SHP77 treated with DMSO at 0.1 percent for 48 hours (cell line): ENCODE results near the gene STUM.

ENCODE experiments used
- DNase-seq: peaks from one replicate; lab custom pipeline; 2025; lab: John Stamatoyannopoulos, UW

The STUM gene

DNA sequence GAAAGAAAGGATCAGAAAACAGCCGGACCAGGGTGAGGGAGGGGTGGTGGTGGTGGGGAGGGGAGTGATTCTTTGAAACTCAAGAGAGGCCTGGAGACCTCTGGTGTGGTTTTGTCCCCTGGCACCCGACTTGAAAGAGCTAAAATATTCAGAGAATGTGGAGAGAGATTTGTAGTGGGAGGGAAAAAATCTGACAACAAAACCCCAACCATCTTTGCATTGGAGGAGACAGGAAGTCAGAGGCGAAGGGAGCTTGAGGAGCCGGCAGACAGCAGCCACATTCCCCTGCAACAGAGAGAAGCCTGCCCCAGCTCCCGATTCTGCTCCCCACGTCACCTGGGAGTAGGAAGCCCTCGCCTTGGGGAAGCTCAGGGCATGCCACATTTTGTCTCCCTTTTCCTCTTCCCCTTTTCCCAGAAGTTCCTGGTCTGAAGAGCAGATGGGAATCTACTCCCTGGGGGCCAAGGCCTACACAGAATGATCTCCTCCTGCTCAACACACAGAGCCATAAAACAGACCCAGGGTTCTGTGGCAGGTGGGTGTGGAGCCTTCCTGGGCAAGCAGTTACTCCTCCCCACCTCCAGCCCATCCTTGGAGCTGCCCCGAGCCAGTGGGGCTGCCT, 105.6 kb downstream of the STUM start:
- DNase-seq: no peak

DNA sequence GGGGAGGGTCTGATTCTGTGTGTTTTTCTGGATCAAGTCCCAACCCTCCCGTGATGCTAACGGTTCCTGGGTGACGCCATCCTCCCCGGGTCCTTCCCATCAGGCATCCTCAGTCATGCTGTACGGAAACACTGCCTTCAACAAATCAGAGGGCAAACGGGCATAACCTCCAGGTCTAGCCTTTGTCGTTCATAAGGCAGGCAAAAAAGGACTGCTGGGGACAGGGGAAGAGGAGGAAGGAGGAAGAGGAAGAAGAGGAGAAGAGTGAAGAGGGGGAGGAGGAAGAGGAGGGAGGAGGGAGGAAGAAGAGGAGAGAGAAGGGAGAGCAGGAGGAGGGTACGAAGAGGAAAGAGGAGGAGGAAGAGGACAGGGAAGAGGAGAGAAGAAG, 106.1 kb downstream of the STUM start:
- no peak for DNase-seq

GRCh38 chr1:226655251-226656163, 106.9 kb downstream of the STUM start:
- no peak for DNase-seq

- no peak for DNase-seq
Observed at GRCh38 chr1:226656201-226656600, 107.6 kb downstream of the STUM start.

- peak; percentile 40 for DNase-seq
Observed at GRCh38 chr1:226656601-226657277, 108.2 kb downstream of the STUM start.

GRCh38 chr1:226657895-226658545, 109.5 kb downstream of the STUM start:
- peak; percentile 39 for DNase-seq

GRCh38 chr1:226658546-226659125, 110.1 kb downstream of the STUM start:
- no peak for DNase-seq
